Omental fat pad (tissue), 4 donors: ENCODE measurements around the gene LASP1. TPM values are rescaled to one million over a fixed set of nuclear protein-coding genes. Genes with fewer than 3 reads are reported as not detected.

Experiments
- ATAC-seq: fragments of 150-250 bp; one replicate; pipeline ENCODE4 v1.9.1; 2016; ENCODE audit warnings: mild to moderate bottlenecking, moderate library complexity; ENCODE audit not compliant: low FRiP score
- DNase-seq: peaks from one replicate; pipeline ENCODE4 v3.0.0-alpha.2; 2019; ENCODE audit warnings: low spot score
- CTCF ChIP-seq, 3 donors: fragments of 450-650 bp; IDR thresholded peaks; one replicate each; pipeline ENCODE4 v1.5.1; 2016 to 2017; ENCODE audit warnings: antibody characterized with exemption in 3 of 3, mild to moderate bottlenecking in 3 of 3, moderate library complexity in 2 of 3
- total RNA-seq, 4 donors: library from RNA; depleted of rRNA; stranded (reverse); fragments of >200 nt; gene quantifications; one replicate each; pipeline ENCODE4 v1.1.0, GENCODE V29; 2016

LASP1 gene
- total RNA-seq, 4 donors from 2014 or later, result 111 to 174 (median 148) TPM

- ATAC-seq (no peak), DNase-seq (no peak)
- TF ChIP-seq CTCF (IDR thresholded peaks at IDR 0.05), result no peak
These were observed 7.4 kb downstream of the LASP1 start for GRCh38 chr17:38877130-38877851.

- DNase-seq, result no peak
- TF ChIP-seq CTCF (IDR thresholded peaks at IDR 0.05), result no peak
- ATAC-seq, result no peak
These were observed 10.2 kb downstream of the LASP1 start for GRCh38 chr17:38879878-38880665.

GRCh38 chr17:38881600-38882191 is 11.8 kb downstream of the LASP1 start:
- DNase-seq (no peak), ATAC-seq (peak; percentile 30)
- TF ChIP-seq CTCF (IDR thresholded peaks at IDR 0.05), result no peak

- DNase-seq (no peak), ATAC-seq (no peak)
These were observed 13.0 kb downstream of the LASP1 start for GRCh38 chr17:38882870-38883269.

GRCh38 chr17:38883592-38884526 is 14.0 kb downstream of the LASP1 start:
- no peak for ATAC-seq
- no peak for TF ChIP-seq CTCF (IDR thresholded peaks at IDR 0.05)

More at GRCh38 chr17:38882870-38883269, 13.0 kb downstream of the LASP1 start:
- TF ChIP-seq CTCF (IDR thresholded peaks at IDR 0.05), result no peak

GRCh38 chr17:38885044-38885727 is 15.3 kb downstream of the LASP1 start:
- TF ChIP-seq CTCF (IDR thresholded peaks at IDR 0.05), result no peak
- DNase-seq (no peak), ATAC-seq (no peak)

More at GRCh38 chr17:38883592-38884526, 14.0 kb downstream of the LASP1 start:
- DNase-seq, result no peak
